Heart left ventricle (tissue), 16 donors: ENCODE results near the gene HEBP2. TPM values are rescaled to one million over a fixed set of nuclear protein-coding genes. Genes with fewer than 3 reads are reported as not detected.

Source experiments
- ATAC-seq, 4 donors: fragments of 200-7000 bp; cut with Tn5 transposase; one replicate each; pipeline ENCODE4 v1.9.1; 2020 to 2022; ENCODE audit warnings: moderate library complexity in 4 of 4, mild to moderate bottlenecking in 3 of 4, moderate number of reproducible peaks in 1 of 4
- DNase-seq, 5 donors: peaks; one replicate each; pipeline ENCODE4 v3.0.0-alpha.2; 2020
- H3K27ac ChIP-seq, 12 donors: fragments of 200-600 bp; sonication (generic) in 4 of 12; one replicate each; pipeline versions ENCODE4 v1.5.0 to v1.8.0; 2016 to 2022; ENCODE audit warnings: mild to moderate bottlenecking in 2 of 12
- H3K27me3 ChIP-seq, 9 donors: fragments of 200-600 bp; sonication (generic) in 2 of 9; one replicate each; pipeline versions ENCODE4 v1.5.1 to v1.8.0; 2016 to 2022; ENCODE audit warnings: mild to moderate bottlenecking in 3 of 9
- H3K36me3 ChIP-seq, 9 donors: fragments of 200-600 bp; sonication (generic) in 2 of 9; one replicate each; pipeline versions ENCODE4 v1.5.0 to v1.8.0; 2018 to 2022; ENCODE audit warnings: mild to moderate bottlenecking in 2 of 9
- H3K4me1 ChIP-seq, 12 donors: fragments of 200-600 bp; sonication (generic) in 4 of 12; one replicate each; pipeline versions ENCODE4 v1.5.0 to v1.8.0; 2016 to 2022; ENCODE audit warnings: mild to moderate bottlenecking in 3 of 12
- H3K4me3 ChIP-seq, 12 donors: fragments of 200-600 bp; sonication (generic) in 4 of 12; one replicate each; pipeline versions ENCODE4 v1.5.0 to v1.8.0; 2017 to 2022; ENCODE audit warnings: mild to moderate bottlenecking in 9 of 12, moderate library complexity in 4 of 12
- H3K9me3 ChIP-seq, 12 donors: fragments of 200-600 bp; sonication (generic) in 4 of 12; one replicate each; pipeline versions ENCODE4 v1.5.0 to v1.8.0; 2016 to 2022; ENCODE audit warnings: mild to moderate bottlenecking in 1 of 12
- CTCF ChIP-seq, 12 donors: fragments of 200-600 bp; sonication (generic) in 4 of 12; IDR thresholded peaks; one replicate each; pipeline versions ENCODE4 v1.5.0 to v1.8.0; 2018 to 2022; ENCODE audit warnings: antibody characterized with exemption in 12 of 12, mild to moderate bottlenecking in 5 of 12
- POLR2A ChIP-seq, 2 donors: fragments of 450-650 bp; IDR thresholded peaks; one replicate each; pipeline ENCODE4 v1.6.1; 2017; ENCODE audit warnings: antibody characterized with exemption in 2 of 2, mild to moderate bottlenecking in 2 of 2, moderate library complexity in 2 of 2
- WGBS, 4 donors: extraction: QIAGEN DNeasy Blood & Tissue Kit in 2 of 4; methylation state at CpG; one replicate each; pipeline versions ENCODE4 v1.1.5 to v1.1.7; 2013 to 2018; 5-methylcytosine and 5-hydroxymethylcytosine counted together
- intact Hi-C, 10 donors: fragments of 100-400 bp; cut with DNase I; formaldehyde crosslinking; loops; one replicate each; pipeline versions ENCODE4 v1.11.1 to v1.14.2; 2022
- polyA plus RNA-seq, 2 donors: library from polyadenylated mRNA; stranded (reverse); fragments of 200-250 nt; gene quantifications; one replicate each; pipeline ENCODE4 v1.2.3, GENCODE V29; 2013
- total RNA-seq, 9 donors: library from RNA; depleted of rRNA in 2 of 9; stranded (reverse); fragments of >200 nt in 2 of 9; fragmentation: NEBNext Ultra II Directional in 3 of 9; extraction: Animal tissue kit (Norgen Biotek cat#: 25700) in 3 of 9; gene quantifications; one replicate each; pipeline versions ENCODE4 v1.1.0 to v1.2.4, GENCODE V29; 2016 to 2023
- donor health status: ischemic (EF 13 %, LVEDD 7.1; RV severe dilation, severe dysfunction).
- donor health status: healthy with polysubstance abuse.
- donor health status: DM: no; HTN: yes; CAD: no.
- donor health status: DM: no; HTN: no; CAD: no.
- donor health status: ischemic (EF 25% LVEDD 6.9; RV normal size, moderate dysfunction).
- donor health status: ischemic (EF 25% LVEDD 5.7; RV mildly dilated, moderate dysfunction).
- donor health status: healthy.
- donor health status: DM: yes; HTN: yes; CAD: no.
- donor health status: ischemic (EF 35%, LVEDD 5.7; RV mildly dilated, moderate dysfunction).
- donor health status: nonischemic (EF 11% LVEDD 7.7; RV severe dilation, severe dysfunction).
- donor health status: DM: yes; HTN: yes; CAD: no.
- donor health status: PGD.
- donor health status: ischemic (EF 29% LVEDD 5.4; RV normal size, mild dysfunction).
- donor health status: nonischemic (EF 23%, LVEDD 6.1; RV moderate dilation, normal function).

Gene HEBP2
- total and polyA plus RNA-seq, 11 donors: 20.3 to 110 (median 90.2) TPM

GRCh38 chr6:138371452-138371711 is 32.6 kb upstream of the HEBP2 start:
- WGBS, 4 donors: 60 to 71% (median 66%) methylated on average over 3 of the region's 3 CpGs
- H3K27ac ChIP-seq: no peak overlapping the region
- intact Hi-C loops: no loop called here
- TF ChIP-seq POLR2A (IDR thresholded peaks at IDR 0.05): no peak
- TF ChIP-seq CTCF (IDR thresholded peaks at IDR 0.05): no peak
- H3K4me3 ChIP-seq: no peak overlapping the region
- H3K9me3 ChIP-seq: peaks cover 0 to 5% (median 0%) of the 10 kb centered on the region in 12 donors
- DNase-seq (no peak), ATAC-seq (no peak)
- H3K4me1 ChIP-seq: no peaks in the 10 kb centered on the region
- no peaks in the 10 kb centered on the region for H3K36me3 ChIP-seq
- no peaks in the 10 kb centered on the region for H3K27me3 ChIP-seq

GRCh38 chr6:138371720-138372119 is 32.3 kb upstream of the HEBP2 start:
- no peak for TF ChIP-seq POLR2A (IDR thresholded peaks at IDR 0.05)
- no peak for TF ChIP-seq CTCF (IDR thresholded peaks at IDR 0.05)
- H3K27ac ChIP-seq: no peak overlapping the region
- peaks cover 0 to 5% (median 0%) of the 10 kb centered on the region in 12 donors for H3K9me3 ChIP-seq
- no peaks in the 10 kb centered on the region for H3K36me3 ChIP-seq
- 43 to 50% (median 45%) methylated on average over 3 of the region's 3 CpGs for WGBS, 4 donors
- H3K4me3 ChIP-seq: no peak overlapping the region
- DNase-seq (no peak), ATAC-seq (no peak)
- intact Hi-C loops: no loop called here
- no peaks in the 10 kb centered on the region for H3K4me1 ChIP-seq
- no peaks in the 10 kb centered on the region for H3K27me3 ChIP-seq

GRCh38 chr6:138372711-138373463 is 31.1 kb upstream of the HEBP2 start:
- no peak for ATAC-seq
- no peak overlapping the region for H3K27ac ChIP-seq
- no peaks in the 10 kb centered on the region for H3K27me3 ChIP-seq
- no peaks in the 10 kb centered on the region for H3K4me1 ChIP-seq
- DNase-seq: no peak
- no peak overlapping the region for H3K4me3 ChIP-seq
- H3K36me3 ChIP-seq: no peaks in the 10 kb centered on the region
- intact Hi-C loops: no loop called here
- TF ChIP-seq CTCF (IDR thresholded peaks at IDR 0.05) (peak in 1 of 12 donors; percentile 16), POLR2A (IDR thresholded peaks at IDR 0.05) (no peak)
- H3K9me3 ChIP-seq: no peaks in the 10 kb centered on the region

GRCh38 chr6:138374230-138374629 is 29.8 kb upstream of the HEBP2 start:
- Histone ChIP-seq H3K9me3 (no peaks in the 10 kb centered on the region), H3K4me3 (no peak overlapping the region), H3K36me3 (no peaks in the 10 kb centered on the region), H3K27me3 (no peaks in the 10 kb centered on the region), H3K27ac (no peak overlapping the region), H3K4me1 (no peaks in the 10 kb centered on the region)
- no peak for DNase-seq
- intact Hi-C loops: no loop called here
- no peak for ATAC-seq
- TF ChIP-seq POLR2A (IDR thresholded peaks at IDR 0.05) (no peak), CTCF (IDR thresholded peaks at IDR 0.05) (no peak)
